ENCODE data around the gene SPATA22.

DNA sequence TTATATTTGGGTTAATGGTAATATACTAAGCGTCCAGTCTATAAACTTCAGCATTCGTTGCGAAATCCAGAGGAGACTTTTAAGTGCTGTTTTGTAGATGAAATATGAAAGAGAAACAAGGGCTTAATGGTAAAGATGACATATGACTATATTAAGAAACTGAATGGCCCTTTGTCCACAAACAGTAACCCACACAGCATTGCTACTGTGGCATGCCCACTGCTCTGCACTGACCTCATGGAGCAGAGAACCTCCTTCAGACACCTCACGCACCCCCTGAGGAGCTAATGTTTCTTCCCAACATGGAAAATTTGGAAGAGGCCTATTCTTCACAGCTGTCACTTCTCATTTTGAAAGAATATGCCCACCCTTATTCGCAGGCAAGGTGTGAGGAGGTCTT lies 30.8 kb upstream of the SPATA22 start:
- TF ChIP-seq, protein P1, sequence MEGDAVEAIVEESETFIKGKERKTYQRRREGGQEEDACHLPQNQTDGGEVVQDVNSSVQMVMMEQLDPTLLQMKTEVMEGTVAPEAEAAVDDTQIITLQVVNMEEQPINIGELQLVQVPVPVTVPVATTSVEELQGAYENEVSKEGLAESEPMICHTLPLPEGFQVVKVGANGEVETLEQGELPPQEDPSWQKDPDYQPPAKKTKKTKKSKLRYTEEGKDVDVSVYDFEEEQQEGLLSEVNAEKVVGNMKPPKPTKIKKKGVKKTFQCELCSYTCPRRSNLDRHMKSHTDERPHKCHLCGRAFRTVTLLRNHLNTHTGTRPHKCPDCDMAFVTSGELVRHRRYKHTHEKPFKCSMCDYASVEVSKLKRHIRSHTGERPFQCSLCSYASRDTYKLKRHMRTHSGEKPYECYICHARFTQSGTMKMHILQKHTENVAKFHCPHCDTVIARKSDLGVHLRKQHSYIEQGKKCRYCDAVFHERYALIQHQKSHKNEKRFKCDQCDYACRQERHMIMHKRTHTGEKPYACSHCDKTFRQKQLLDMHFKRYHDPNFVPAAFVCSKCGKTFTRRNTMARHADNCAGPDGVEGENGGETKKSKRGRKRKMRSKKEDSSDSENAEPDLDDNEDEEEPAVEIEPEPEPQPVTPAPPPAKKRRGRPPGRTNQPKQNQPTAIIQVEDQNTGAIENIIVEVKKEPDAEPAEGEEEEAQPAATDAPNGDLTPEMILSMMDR (IDR thresholded peaks at IDR 0.05), result no peak
- no peak for TF ChIP-seq POLR2A (IDR thresholded peaks at IDR 0.05)

Measured in right lobe of liver (tissue), 4 donors.